ACC112 (cell line): Measurements from ENCODE around the gene TMEM125.

Experiments used
- H2AFZ ChIP-seq: fragments of 200-600 bp; sonication (generic); one replicate; pipeline ENCODE4 v1.6.0; 2017; ENCODE audit warnings: antibody characterized with exemption, low read length; ENCODE audit not compliant: unreplicated experiment
- H3K27ac ChIP-seq: fragments of 200-600 bp; sonication (generic); 2 replicates; pipeline ENCODE4 v1.5.1; 2014; ENCODE audit warnings: low read depth, mild to moderate bottlenecking, antibody characterized with exemption, low read length, moderate library complexity
- H3K27me3 ChIP-seq: fragments of 200-600 bp; sonication (generic); 2 replicates; pipeline ENCODE4 v1.6.1; 2014; ENCODE audit warnings: mild to moderate bottlenecking, antibody characterized with exemption, low read length, moderate library complexity, mixed read lengths; ENCODE audit not compliant: insufficient read depth
- H3K36me3 ChIP-seq: fragments of 200-600 bp; sonication (generic); 2 replicates; pipeline ENCODE4 v1.6.1; 2016; ENCODE audit warnings: mild to moderate bottlenecking, antibody characterized with exemption, low read length, moderate library complexity, mixed read lengths; ENCODE audit not compliant: insufficient read depth
- H3K4me1 ChIP-seq: fragments of 200-600 bp; sonication (generic); one replicate; pipeline ENCODE4 v1.6.1; 2016; ENCODE audit warnings: low read length, mixed read lengths; ENCODE audit not compliant: insufficient read depth, unreplicated experiment, control insufficient read depth
- H3K4me3 ChIP-seq: fragments of 200-600 bp; sonication (generic); 2 replicates; pipeline ENCODE4 v1.5.1; 2014; ENCODE audit warnings: mild to moderate bottlenecking, low read depth, low read length
- H3K79me2 ChIP-seq: fragments of 200-600 bp; sonication (generic); one replicate; pipeline ENCODE4 v1.6.0; 2016; ENCODE audit warnings: low read length; ENCODE audit not compliant: control insufficient read depth, unreplicated experiment, insufficient read depth

TMEM125 gene

GRCh38 chr1:43247256-43247921, 22.4 kb upstream of the TMEM125 start:
- no peak overlapping the region for H3K27ac ChIP-seq

DNA sequence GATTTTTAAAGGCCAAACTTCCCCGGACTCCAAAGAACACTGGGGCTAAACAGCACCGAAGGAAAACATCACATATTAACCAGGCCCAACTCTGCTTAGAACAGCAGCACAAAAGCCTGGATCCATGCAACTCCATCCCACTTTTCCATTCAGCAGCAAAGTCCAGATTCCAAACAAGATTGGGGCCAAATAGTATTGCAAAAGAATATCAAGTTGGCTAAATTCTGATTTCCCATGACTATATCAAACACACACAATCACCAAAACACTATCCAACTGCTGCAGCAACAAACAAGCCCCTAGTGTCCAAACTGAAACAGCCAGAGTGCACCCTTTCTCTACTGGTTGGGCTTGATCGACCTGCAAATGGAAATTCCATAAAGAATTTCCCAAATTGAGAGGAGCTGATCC, 19.4 kb upstream of the TMEM125 start:
- Histone ChIP-seq H3K4me1 (no peaks in the 10 kb centered on the region), H3K36me3 (no peaks in the 10 kb centered on the region), H3K27ac (no peak overlapping the region), H2AFZ (no peak overlapping the region), H3K79me2 (no peaks in the 10 kb centered on the region), H3K27me3 (peaks cover 33% of the 10 kb centered on the region), H3K4me3 (no peak overlapping the region)

More at GRCh38 chr1:43247256-43247921, 22.4 kb upstream of the TMEM125 start:
- no peaks in the 10 kb centered on the region for H3K4me1 ChIP-seq
- H3K79me2 ChIP-seq = no peaks in the 10 kb centered on the region
- no peak overlapping the region for H3K4me3 ChIP-seq
- H2AFZ ChIP-seq = no peak overlapping the region
- peaks cover 19% of the 10 kb centered on the region for H3K27me3 ChIP-seq
- H3K36me3 ChIP-seq = no peaks in the 10 kb centered on the region

DNA sequence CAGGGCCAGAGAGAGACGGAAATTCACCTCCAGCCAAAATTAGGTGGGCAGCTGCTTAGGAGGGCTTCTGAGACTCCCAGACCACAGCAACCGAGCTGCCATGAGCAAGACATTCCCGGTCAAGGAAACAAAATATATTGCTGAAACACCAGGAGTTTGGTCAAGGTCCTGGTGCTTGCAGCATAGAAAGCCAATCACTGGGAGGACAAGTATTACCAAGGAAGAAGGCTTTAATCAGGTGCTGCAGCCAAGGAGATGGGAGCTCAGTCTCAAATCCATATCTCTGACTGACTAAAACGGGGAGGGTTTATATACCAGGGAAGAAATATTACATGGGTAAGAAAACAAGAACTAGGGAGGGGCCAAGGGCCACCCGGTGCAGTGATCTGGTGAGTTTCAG, 18.8 kb upstream of the TMEM125 start:
- Histone ChIP-seq H3K27ac (no peak overlapping the region), H3K4me1 (no peaks in the 10 kb centered on the region), H2AFZ (no peak overlapping the region), H3K79me2 (no peaks in the 10 kb centered on the region), H3K27me3 (peaks cover 37% of the 10 kb centered on the region), H3K36me3 (no peaks in the 10 kb centered on the region), H3K4me3 (no peak overlapping the region)

GRCh38 chr1:43252225-43252624, 17.6 kb upstream of the TMEM125 start:
- Histone ChIP-seq H3K4me3 (no peak overlapping the region), H2AFZ (no peak overlapping the region)

GRCh38 chr1:43253173-43253572, 16.6 kb upstream of the TMEM125 start:
- no peaks in the 10 kb centered on the region for H3K79me2 ChIP-seq

More at GRCh38 chr1:43252225-43252624, 17.6 kb upstream of the TMEM125 start:
- no peaks in the 10 kb centered on the region for H3K4me1 ChIP-seq
- H3K27me3 ChIP-seq = peaks cover 37% of the 10 kb centered on the region
- no peaks in the 10 kb centered on the region for H3K79me2 ChIP-seq
- H3K36me3 ChIP-seq = no peaks in the 10 kb centered on the region
- H3K27ac ChIP-seq = no peak overlapping the region

GRCh38 chr1:43253876-43254275, 15.9 kb upstream of the TMEM125 start:
- Histone ChIP-seq H3K36me3 (no peaks in the 10 kb centered on the region), H3K27ac (no peak overlapping the region), H3K79me2 (no peaks in the 10 kb centered on the region), H3K27me3 (peaks cover 37% of the 10 kb centered on the region), H3K4me3 (no peak overlapping the region), H2AFZ (no peak overlapping the region), H3K4me1 (no peaks in the 10 kb centered on the region)

More at GRCh38 chr1:43253173-43253572, 16.6 kb upstream of the TMEM125 start:
- Histone ChIP-seq H3K4me3 (no peak overlapping the region), H3K4me1 (no peaks in the 10 kb centered on the region), H3K27me3 (peaks cover 37% of the 10 kb centered on the region), H3K27ac (no peak overlapping the region), H2AFZ (no peak overlapping the region), H3K36me3 (no peaks in the 10 kb centered on the region)

GRCh38 chr1:43255438-43256210, 14.2 kb upstream of the TMEM125 start:
- H3K4me1 ChIP-seq = no peaks in the 10 kb centered on the region

GRCh38 chr1:43256675-43257570, 12.9 kb upstream of the TMEM125 start:
- H3K4me1 ChIP-seq = no peaks in the 10 kb centered on the region
- no peak overlapping the region for H3K4me3 ChIP-seq
- H2AFZ ChIP-seq = no peak overlapping the region
- no peaks in the 10 kb centered on the region for H3K79me2 ChIP-seq
- H3K27ac ChIP-seq = no peak overlapping the region
- H3K36me3 ChIP-seq = no peaks in the 10 kb centered on the region
- H3K27me3 ChIP-seq = peaks cover 22% of the 10 kb centered on the region

More at GRCh38 chr1:43255438-43256210, 14.2 kb upstream of the TMEM125 start:
- peaks cover 30% of the 10 kb centered on the region for H3K27me3 ChIP-seq
- H3K4me3 ChIP-seq = no peak overlapping the region
- H3K27ac ChIP-seq = no peak overlapping the region
- no peak overlapping the region for H2AFZ ChIP-seq
- no peaks in the 10 kb centered on the region for H3K36me3 ChIP-seq
- H3K79me2 ChIP-seq = no peaks in the 10 kb centered on the region

- Histone ChIP-seq H3K79me2 (no peaks in the 10 kb centered on the region), H3K4me1 (no peaks in the 10 kb centered on the region), H2AFZ (no peak overlapping the region), H3K27me3 (peaks cover 9% of the 10 kb centered on the region; the same call in 1 of the 2 replicates), H3K36me3 (no peaks in the 10 kb centered on the region), H3K27ac (no peak overlapping the region), H3K4me3 (no peak overlapping the region)
Measured at GRCh38 chr1:43258370-43258769, 11.4 kb upstream of the TMEM125 start.

- Histone ChIP-seq H3K27ac (no peak overlapping the region), H3K79me2 (no peaks in the 10 kb centered on the region), H3K27me3 (no peaks in the 10 kb centered on the region), H2AFZ (no peak overlapping the region), H3K4me1 (no peaks in the 10 kb centered on the region), H3K4me3 (no peak overlapping the region), H3K36me3 (no peaks in the 10 kb centered on the region)
Measured at GRCh38 chr1:43265431-43265830, 4.4 kb upstream of the TMEM125 start.
